K562 (cell line): ENCODE results near the gene MRPL27. TPM values are rescaled to one million over a fixed set of nuclear protein-coding genes. Genes with fewer than 3 reads are reported as not detected.

Experiments used
- ATAC-seq: fragments of 200-7000 bp; cut with Tn5 transposase; 3 replicates; pipeline ENCODE4 v1.9.1; 2020; ENCODE audit warnings: moderate library complexity
- BruUV-seq: library from RNA; stranded (reverse); fragments of 400-500 nt; replicated peaks from 2 replicates; lab custom pipeline; 2021; lab: Mats Ljungman, UMichigan
- CTCF ChIA-PET: fragments of 300-600 bp; formaldehyde crosslinking; extraction: SDS; loops from one replicate; lab custom pipeline; 2021; ENCODE audit warnings: low intra/inter-chr PET ratio; lab: Yijun Ruan, JAX
- POLR2A ChIA-PET: fragments of 300-600, 350-650 bp; sonication (Branson Sonifier 250); formaldehyde crosslinking; extraction: SDS; loops from one replicate; lab custom pipeline; 2021; ENCODE audit warnings: antibody characterized with exemption, inconsistent platforms; lab: Yijun Ruan, JAX
- DNase-seq, 4 experiments: peaks; one replicate each; pipeline versions ENCODE4 v3.0.0 to v3.0.0-alpha.2; 2011 to 2018; ENCODE audit warnings: low spot score in 3 of 4, mixed read lengths in 3 of 4; ENCODE audit errors: extremely low read depth in 1 of 4
- FAIRE-seq: peaks from 2 replicates; lab custom pipeline; 2011; peaks lifted over from hg19 to GRCh38; lab: Jason Lieb, UNC
- H2AFZ ChIP-seq: 2 replicates; pipeline ENCODE4 v1.6.0; 2011; ENCODE audit warnings: low read depth, low read length, control low read depth, inconsistent platforms
- H3K27ac ChIP-seq: fragments of 200-600 bp; 3 replicates; pipeline ENCODE4 v1.8.0; 2011; ENCODE audit warnings: low read depth, mild to moderate bottlenecking, control low read depth, inconsistent platforms, low read length, moderate library complexity, mixed read lengths; ENCODE audit errors: extremely low read depth
- H3K27me3 ChIP-seq, 2 experiments: fragments of 300-600 bp in 1 of 2; 2 replicates in 1 of 2; 3 replicates in 1 of 2; pipeline versions ENCODE4 v1.6.0 to v1.8.0; 2011; ENCODE audit warnings: inconsistent platforms in 2 of 2, low read length in 2 of 2, mild to moderate bottlenecking in 1 of 2, mixed read lengths in 1 of 2, moderate library complexity in 1 of 2; ENCODE audit not compliant: control insufficient read depth in 2 of 2, insufficient read depth in 2 of 2
- H3K36me3 ChIP-seq: fragments of 300-600 bp; 3 replicates; pipeline ENCODE4 v1.8.0; 2011; ENCODE audit warnings: mild to moderate bottlenecking, low read length, inconsistent platforms; ENCODE audit not compliant: control insufficient read depth, insufficient read depth
- H3K4me1 ChIP-seq, 2 experiments: fragments of 200-600 bp in 1 of 2; replicated peaks in 1 of 2; 2 replicates in 1 of 2; 3 replicates in 1 of 2; pipeline versions ENCODE4 v1.5.1 to v1.8.0; 2011; ENCODE audit warnings: inconsistent platforms in 2 of 2, low read length in 2 of 2, mild to moderate bottlenecking in 1 of 2, mixed read lengths in 1 of 2, moderate library complexity in 1 of 2; ENCODE audit not compliant: control insufficient read depth in 2 of 2, insufficient read depth in 2 of 2
- H3K4me2 ChIP-seq: 2 replicates; pipeline ENCODE4 v1.6.1; 2011; ENCODE audit warnings: low read length, control low read depth, inconsistent platforms, mixed read lengths; ENCODE audit not compliant: insufficient read depth
- H3K4me3 ChIP-seq: fragments of 200-600 bp; sonication (generic), shearing (Covaris generic); 2 replicates; pipeline ENCODE4 v1.5.1; 2016; ENCODE audit warnings: control low read depth, inconsistent platforms
- H3K79me2 ChIP-seq: fragments of 200-600 bp; 3 replicates; pipeline ENCODE4 v1.8.0; 2011; ENCODE audit warnings: low read length, inconsistent platforms; ENCODE audit not compliant: control insufficient read depth, insufficient read depth
- H3K9ac ChIP-seq, 2 experiments: 2 replicates each; pipeline versions ENCODE4 v1.6.0 to v1.6.1; 2011; ENCODE audit warnings: low read depth in 2 of 2, low read length in 2 of 2, control low read depth in 1 of 2, inconsistent platforms in 1 of 2, mild to moderate bottlenecking in 1 of 2, mixed read lengths in 1 of 2; ENCODE audit not compliant: insufficient read depth in 1 of 2
- H3K9me1 ChIP-seq: one replicate; pipeline ENCODE4 v1.6.0; 2011; ENCODE audit warnings: inconsistent platforms, mild to moderate bottlenecking, low read length, moderate library complexity; ENCODE audit not compliant: control insufficient read depth, insufficient read depth
- H3K9me3 ChIP-seq: replicated peaks from 2 replicates; pipeline ENCODE4 v1.5.1; 2011; ENCODE audit warnings: low read depth, low read length, inconsistent platforms; ENCODE audit not compliant: control insufficient read depth, insufficient read depth
- H4K20me1 ChIP-seq: replicated peaks from 2 replicates; pipeline ENCODE4 v1.6.1; 2011; ENCODE audit warnings: low read length, inconsistent platforms, mixed read lengths; ENCODE audit not compliant: control insufficient read depth, insufficient read depth
- ADNP ChIP-seq: fragments of 200-800 bp; sonication (Bioruptor generic); IDR thresholded peaks from 2 replicates; pipeline ENCODE4 v1.6.1; 2016; ENCODE audit warnings: missing genetic modification characterization, missing compliant biosample characterization
- ARID1B ChIP-seq: fragments of 450-650 bp; IDR thresholded peaks from 2 replicates; pipeline ENCODE4 v1.6.1; 2016; ENCODE audit warnings: antibody characterized with exemption, mild to moderate bottlenecking, inconsistent platforms
- CREM ChIP-seq: IDR thresholded peaks from 2 replicates; pipeline ENCODE4 v1.6.1; 2014; ENCODE audit warnings: antibody characterized with exemption, low read depth
- MEIS2 ChIP-seq: fragments of 450-650 bp; IDR thresholded peaks from 2 replicates; pipeline ENCODE4 v1.6.1; 2014; ENCODE audit warnings: mild to moderate bottlenecking; ENCODE audit not compliant: partially characterized antibody
- MYBL2 ChIP-seq, 2 experiments: fragments of 450-650 bp in 1 of 2; sonication (generic) in 1 of 2; formaldehyde crosslinking in 1 of 2; IDR thresholded peaks; 2 replicates each; pipeline versions ENCODE4 v1.6.1 to v1.8.1; 2017 to 2022; ENCODE audit warnings: borderline replicate concordance in 1 of 2, inconsistent platforms in 1 of 2, low read depth in 1 of 2, mild to moderate bottlenecking in 1 of 2, missing genetic modification reagents in 1 of 2, moderate library complexity in 1 of 2
- OTX1 ChIP-seq: fragments of 450-650 bp; formaldehyde crosslinking; IDR thresholded peaks from 2 replicates; pipeline ENCODE4 v1.4.0; 2022; ENCODE audit warnings: mild to moderate bottlenecking
- RBM25 ChIP-seq: fragments of 200-400 bp; formaldehyde crosslinking; IDR thresholded peaks from 2 replicates; pipeline ENCODE4 v1.6.1; 2018; ENCODE audit warnings: low read length, low read depth, moderate library complexity; ENCODE audit not compliant: severe bottlenecking
- TARDBP ChIP-seq: fragments of 450-650 bp; IDR thresholded peaks from 2 replicates; pipeline ENCODE4 v1.6.1; 2016
- TCF3 ChIP-seq: sonication (generic); formaldehyde crosslinking; IDR thresholded peaks from 2 replicates; pipeline ENCODE4 v1.4.0; 2020; ENCODE audit warnings: mild to moderate bottlenecking, missing genetic modification reagents
- TRIM28 ChIP-seq: fragments of 450-650 bp; IDR thresholded peaks from 2 replicates; pipeline ENCODE4 v1.6.1; 2017
- ZBTB7A ChIP-seq: IDR thresholded peaks from 2 replicates; pipeline ENCODE4 v1.6.1; 2011; ENCODE audit warnings: low read depth, mild to moderate bottlenecking, low read length, moderate library complexity, borderline replicate concordance; ENCODE audit not compliant: control insufficient read depth
- WGBS: fragments of 100-300 bp; shearing (Covaris generic); methylation state at CpG from one replicate; pipeline ENCODE4 v1.1.6; 2016; ENCODE audit warnings: low coverage, mixed read lengths; ENCODE audit not compliant: insufficient coverage; ENCODE audit errors: missing lambda C conversion rate; 5-methylcytosine and 5-hydroxymethylcytosine counted together
- in situ Hi-C: fragments of 300-500 bp; cut with MboI; formaldehyde crosslinking; loops from 4 replicates; pipeline ENCODE4 v1.15.0; 2018; ENCODE audit warnings: inconsistent platforms, mixed read lengths
- intact Hi-C: fragments of 100-400 bp; cut with micrococcal nuclease; formaldehyde crosslinking; loops from 2 replicates; pipeline ENCODE4 v1.14.2; 2022
- polyA plus RNA-seq, 8 experiments: library from polyadenylated mRNA; depleted of rRNA in 4 of 8; stranded (reverse) in 5 of 8; unstranded in 3 of 8; fragments of >200 nt; fragmentation: Nextera tagmentation in 2 of 8; fragmentation: Illumina TruSeq in 1 of 8; extraction: Ambion mirVana in 2 of 8; extraction: Trizol in 1 of 8; gene quantifications; 2 replicates each; pipeline versions ENCODE4 v1.2.1 to v1.2.3, GENCODE V29; 2011 to 2014; ENCODE audit warnings: inconsistent platforms in 1 of 8, missing spikeins in 1 of 8
- total RNA-seq, 7 experiments: library from RNA; depleted of rRNA in 6 of 7; stranded (reverse); fragments of >200 nt in 6 of 7; fragmentation: Illumina TruSeq in 2 of 7; extraction: Trizol in 2 of 7; gene quantifications; 2 replicates each; pipeline versions ENCODE4 v1.2.1 to v1.2.3, GENCODE V29; 2011 to 2021; ENCODE audit warnings: low replicate concordance in 1 of 7
- TF ChIP-seq, protein P1 (sequence below): fragments of 450-650 bp; IDR thresholded peaks from 2 replicates; pipeline ENCODE4 v1.6.1; 2016

The MRPL27 gene
- total and polyA plus RNA-seq, 9 of the 15 experiments (the other 6 are each of a cell fraction or from before 2014, with no cell fraction given), result 96.3 to 401 (median 142) TPM

DNA sequence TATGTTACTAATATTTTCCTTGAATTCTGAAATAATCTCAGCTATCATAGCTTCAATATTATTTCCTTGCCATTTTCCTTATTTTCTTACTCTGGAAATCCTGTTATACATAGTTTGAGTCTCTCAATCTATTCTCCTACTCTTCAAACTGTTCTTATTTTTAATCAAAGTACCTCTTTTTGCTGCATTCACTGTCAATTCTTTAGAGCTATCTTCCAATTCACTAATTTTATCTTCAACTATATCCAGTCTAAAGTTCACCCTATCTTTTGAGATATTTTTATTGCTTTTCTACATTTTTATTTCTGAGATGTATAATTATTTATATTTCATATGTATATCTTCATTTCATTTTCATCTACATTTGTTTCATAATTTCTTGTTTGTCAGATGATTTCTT, 34.3 kb downstream of the MRPL27 start:
- POLR2A ChIA-PET, result interaction anchor here (0.6 kb wide), 1 partner anchor 151 kb away, joined by 4 read pairs; no protein-coding TSS in a partner anchor
- no TSS peak for BruUV-seq
- Histone ChIP-seq H3K4me3 (no peak overlapping the region), H3K9me1 (no peaks in the 10 kb centered on the region), H3K27ac (no peak overlapping the region), H3K27me3 (0 out of 5 replicates have a peak, but pooled peaks cover 0 to 3% of the 10 kb centered on the region in 2 experiments), H3K4me1 (no peaks in the 10 kb centered on the region; a peak in 2 of 5 replicates), H3K9me3 (peaks cover 6% of the 10 kb centered on the region), H3K4me2 (no peak overlapping the region), H3K9ac (no peak overlapping the region), H3K36me3 (no peaks in the 10 kb centered on the region), H3K79me2 (no peaks in the 10 kb centered on the region), H2AFZ (no peak overlapping the region), H4K20me1 (no peaks in the 10 kb centered on the region)
- TF ChIP-seq RBM25 (peak; percentile 23), ADNP (tag) (0 out of 2 replicates have a peak, but pooled peaks have one; percentile 19), TRIM28 (peak; percentile 33; the same call in 1 of the 2 replicates), MYBL2 (IDR thresholded peaks at IDR 0.05; ENCODE audit: low read depth) (no peak), MYBL2 (CRISPR knock-in tag; IDR thresholded peaks at IDR 0.05; ENCODE audit: borderline replicate concordance) (no peak)
- FAIRE-seq (no peak), DNase-seq (no peak), ATAC-seq (no peak)
- in situ Hi-C loops (no loop called here), intact Hi-C loops (no loop called here)
- CTCF ChIA-PET, result no interaction called here

DNA sequence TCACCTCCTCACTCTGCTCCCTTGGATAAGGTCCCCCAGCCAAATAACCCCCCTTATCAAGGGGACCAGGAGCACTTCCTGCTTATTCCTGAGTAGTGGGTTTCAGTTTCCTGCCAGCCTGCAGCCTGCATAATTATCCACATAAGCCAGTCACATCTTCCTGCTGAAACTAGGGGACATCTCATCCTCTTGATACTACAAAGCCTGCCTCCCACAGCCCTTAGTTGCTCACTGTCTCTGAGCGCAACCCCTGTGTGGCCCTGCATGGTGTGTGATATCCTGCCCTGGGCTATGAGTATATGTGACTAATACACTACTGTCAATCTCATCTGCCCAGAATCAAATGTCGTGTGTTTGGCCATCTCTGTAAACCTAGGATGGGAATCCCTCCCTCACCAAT, 35.0 kb downstream of the MRPL27 start:
- FAIRE-seq, result peak; percentile 77
- intact Hi-C loops, result no loop called here
- Histone ChIP-seq H3K4me2 (no peak overlapping the region), H3K9me3 (peaks cover 6% of the 10 kb centered on the region), H3K4me1 (no peaks in the 10 kb centered on the region; a peak in 2 of 5 replicates), H4K20me1 (no peaks in the 10 kb centered on the region), H3K79me2 (no peaks in the 10 kb centered on the region), H3K9ac (peak overlapping the region in 1 of 2 experiments; percentile 35; a peak in 1 of 4 replicates), H3K27me3 (peaks cover 0 to 9% of the 10 kb centered on the region in 2 experiments; a peak in 2 of 5 replicates), H2AFZ (peak overlapping the region; percentile 62; the same call in 1 of the 2 replicates), H3K9me1 (no peaks in the 10 kb centered on the region), H3K36me3 (no peaks in the 10 kb centered on the region), H3K27ac (no peak overlapping the region), H3K4me3 (no peak overlapping the region)
- CTCF ChIA-PET, result no interaction called here
- in situ Hi-C loops, result no loop called here
- no TSS peak for BruUV-seq
- ATAC-seq, result peak; percentile 75
- DNase-seq, result peak in 2 of 4 experiments; percentile 41 to 59
- 21% methylated on average over 2 of the region's 2 CpGs for WGBS
- POLR2A ChIA-PET, result interaction anchor here (0.6 kb wide), 1 partner anchor 150 kb away, joined by 4 read pairs; no protein-coding TSS in a partner anchor
- TF ChIP-seq, protein P1, sequence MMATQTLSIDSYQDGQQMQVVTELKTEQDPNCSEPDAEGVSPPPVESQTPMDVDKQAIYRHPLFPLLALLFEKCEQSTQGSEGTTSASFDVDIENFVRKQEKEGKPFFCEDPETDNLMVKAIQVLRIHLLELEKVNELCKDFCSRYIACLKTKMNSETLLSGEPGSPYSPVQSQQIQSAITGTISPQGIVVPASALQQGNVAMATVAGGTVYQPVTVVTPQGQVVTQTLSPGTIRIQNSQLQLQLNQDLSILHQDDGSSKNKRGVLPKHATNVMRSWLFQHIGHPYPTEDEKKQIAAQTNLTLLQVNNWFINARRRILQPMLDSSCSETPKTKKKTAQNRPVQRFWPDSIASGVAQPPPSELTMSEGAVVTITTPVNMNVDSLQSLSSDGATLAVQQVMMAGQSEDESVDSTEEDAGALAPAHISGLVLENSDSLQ, result peak; percentile 42; the same call in 1 of the 2 replicates
- TF ChIP-seq ZBTB7A, result peak; percentile 39; the same call in 1 of the 2 replicates
- TF ChIP-seq TCF3 (CRISPR knock-in tag), result peak; percentile 77
- no peak for TF ChIP-seq OTX1 (CRISPR knock-in tag)
- peak; percentile 17; the same call in 1 of the 2 replicates for TF ChIP-seq ARID1B
- peak; percentile 16; the same call in 1 of the 2 replicates for TF ChIP-seq CREM
- TF ChIP-seq MEIS2, result peak; percentile 4
- TF ChIP-seq TARDBP, result no peak
